Prostate gland (tissue), 2 donors: ENCODE measurements around the gene LAMP2.

Experiments
- CTCF ChIP-seq, 4 experiments: fragments of 200-600 bp in 2 of 4; fragments of 450-650 bp in 2 of 4; sonication (generic) in 2 of 4; IDR thresholded peaks; 1 replicate in 3 of 4; 2 replicates in 1 of 4; pipeline ENCODE4 v1.5.1; 2016 to 2019; ENCODE audit warnings: antibody characterized with exemption in 4 of 4, mild to moderate bottlenecking in 2 of 4, moderate library complexity in 2 of 4
- POLR2A ChIP-seq: fragments of 450-650 bp; IDR thresholded peaks from one replicate; pipeline ENCODE4 v1.6.1; 2016; ENCODE audit warnings: antibody characterized with exemption, mild to moderate bottlenecking
- POLR2AphosphoS5 ChIP-seq: sonication (generic); formaldehyde crosslinking; IDR thresholded peaks from one replicate; pipeline ENCODE4 v1.6.1; 2017; ENCODE audit warnings: antibody characterized with exemption

- TF ChIP-seq CTCF (IDR thresholded peaks at IDR 0.05) (no peak), POLR2AphosphoS5 (no peak), POLR2A (no peak)
Observed at GRCh38 chrX:120476714-120477113, 7.6 kb upstream of the LAMP2 start.
